ENCODE measurements around the gene FGD5.

Gene FGD5

GRCh38 chr3:14938954-14939353, 120.2 kb downstream of the FGD5 start:
- Histone ChIP-seq H3K9me2 (replicated peaks; ENCODE audit: insufficient read depth, low read length) (no peaks in the 10 kb centered on the region), H3K27ac (ENCODE audit: low read length) (no peak overlapping the region), H3K79me2 (ENCODE audit: low read length) (peaks cover 10% of the 10 kb centered on the region), H3K9me3 (replicated peaks; ENCODE audit: insufficient read depth, low read length) (no peaks in the 10 kb centered on the region), H3K27me3 (replicated peaks; ENCODE audit: insufficient read depth, low read length) (no peaks in the 10 kb centered on the region), H3F3A (ENCODE audit: insufficient read depth, low read length) (no peaks in the 10 kb centered on the region), H3K9ac (ENCODE audit: low read length) (no peak overlapping the region), H3K4me2 (ENCODE audit: low read depth, low read length) (no peak overlapping the region), H3K36me3 (replicated peaks; ENCODE audit: insufficient read depth, low read length) (no peaks in the 10 kb centered on the region), H3K4me3 (ENCODE audit: low read length) (no peak overlapping the region), H2AFZ (ENCODE audit: low read length) (no peak overlapping the region), H3K4me1 (ENCODE audit: low read length) (no peaks in the 10 kb centered on the region), H4K20me1 (ENCODE audit: insufficient read depth, low read length) (no peaks in the 10 kb centered on the region)
- DNase-seq: no peak
- TF ChIP-seq EZH2phosphoT487 (IDR thresholded peaks at IDR 0.05; ENCODE audit: low read length): no peak
- TF ChIP-seq CTCF (IDR thresholded peaks at IDR 0.05; ENCODE audit: low read length): no peak
- TF ChIP-seq EZH2 (optimal IDR thresholded peaks at IDR 0.05; ENCODE audit: low read depth, low read length): no peak

GRCh38 chr3:14941871-14942270, 123.1 kb downstream of the FGD5 start:
- peaks cover 6% of the 10 kb centered on the region for H3F3A ChIP-seq (ENCODE audit: insufficient read depth, low read length)
- no peak overlapping the region for H3K27ac ChIP-seq (ENCODE audit: low read length)
- H3K27me3 ChIP-seq (replicated peaks; ENCODE audit: insufficient read depth, low read length): no peaks in the 10 kb centered on the region
- no peaks in the 10 kb centered on the region for H3K9me2 ChIP-seq (replicated peaks; ENCODE audit: insufficient read depth, low read length)
- H3K4me1 ChIP-seq (ENCODE audit: low read length): peaks cover 7% of the 10 kb centered on the region; the same call in 1 of the 2 replicates
- H4K20me1 ChIP-seq (ENCODE audit: insufficient read depth, low read length): no peaks in the 10 kb centered on the region
- DNase-seq: no peak
- H3K4me2 ChIP-seq (ENCODE audit: low read depth, low read length): no peak overlapping the region
- H3K36me3 ChIP-seq (replicated peaks; ENCODE audit: insufficient read depth, low read length): no peaks in the 10 kb centered on the region; the same call in 1 of the 2 replicates
- no peak overlapping the region for H3K4me3 ChIP-seq (ENCODE audit: low read length)
- no peak overlapping the region for H3K9ac ChIP-seq (ENCODE audit: low read length)
- H2AFZ ChIP-seq (ENCODE audit: low read length): no peak overlapping the region
- TF ChIP-seq EZH2phosphoT487 (IDR thresholded peaks at IDR 0.05; ENCODE audit: low read length): no peak
- TF ChIP-seq CTCF (IDR thresholded peaks at IDR 0.05; ENCODE audit: low read length): no peak
- TF ChIP-seq EZH2 (optimal IDR thresholded peaks at IDR 0.05; ENCODE audit: low read depth, low read length): no peak
- no peaks in the 10 kb centered on the region for H3K9me3 ChIP-seq (replicated peaks; ENCODE audit: insufficient read depth, low read length)
- peaks cover 33% of the 10 kb centered on the region for H3K79me2 ChIP-seq (ENCODE audit: low read length)

- Histone ChIP-seq H3K4me2 (ENCODE audit: low read depth, low read length) (no peak overlapping the region), H3K9me2 (replicated peaks; ENCODE audit: insufficient read depth, low read length) (no peaks in the 10 kb centered on the region), H3K4me1 (ENCODE audit: low read length) (peaks cover 7% of the 10 kb centered on the region; the same call in 1 of the 2 replicates), H3K79me2 (ENCODE audit: low read length) (peaks cover 35% of the 10 kb centered on the region), H3K27me3 (replicated peaks; ENCODE audit: insufficient read depth, low read length) (no peaks in the 10 kb centered on the region), H3K4me3 (ENCODE audit: low read length) (no peak overlapping the region), H3K9me3 (replicated peaks; ENCODE audit: insufficient read depth, low read length) (no peaks in the 10 kb centered on the region), H3K27ac (ENCODE audit: low read length) (no peak overlapping the region), H4K20me1 (ENCODE audit: insufficient read depth, low read length) (no peaks in the 10 kb centered on the region), H3F3A (ENCODE audit: insufficient read depth, low read length) (peaks cover 11% of the 10 kb centered on the region), H3K36me3 (replicated peaks; ENCODE audit: insufficient read depth, low read length) (no peaks in the 10 kb centered on the region; the same call in 1 of the 2 replicates), H2AFZ (ENCODE audit: low read length) (no peak overlapping the region), H3K9ac (ENCODE audit: low read length) (no peak overlapping the region)
- DNase-seq: no peak
- TF ChIP-seq CTCF (IDR thresholded peaks at IDR 0.05; ENCODE audit: low read length) (no peak), EZH2 (optimal IDR thresholded peaks at IDR 0.05; ENCODE audit: low read depth, low read length) (no peak), EZH2phosphoT487 (IDR thresholded peaks at IDR 0.05; ENCODE audit: low read length) (no peak)
These were observed 124.3 kb downstream of the FGD5 start for GRCh38 chr3:14943042-14943441.
